K562 (cell line): ENCODE data around the gene HMG20B. TPM values are rescaled to one million over a fixed set of nuclear protein-coding genes. Genes with fewer than 3 reads are reported as not detected.

Source experiments
- EP300 ChIP-seq: IDR thresholded peaks from 2 replicates; pipeline ENCODE4 v1.6.1; 2012; ENCODE audit warnings: low read length, improper control_type of control experiment
- FOXP1 ChIP-seq: sonication (generic); formaldehyde crosslinking; IDR thresholded peaks from 2 replicates; pipeline ENCODE4 v1.8.0; 2022; ENCODE audit warnings: mild to moderate bottlenecking, missing genetic modification reagents
- GABPB1 ChIP-seq: sonication (generic); formaldehyde crosslinking; IDR thresholded peaks from 2 replicates; pipeline ENCODE4 v1.8.0; 2022; ENCODE audit warnings: mild to moderate bottlenecking, missing genetic modification reagents
- MEIS2 ChIP-seq: fragments of 450-650 bp; IDR thresholded peaks from 2 replicates; pipeline ENCODE4 v1.6.1; 2014; ENCODE audit warnings: mild to moderate bottlenecking; ENCODE audit not compliant: partially characterized antibody
- PYGO2 ChIP-seq: fragments of 450-650 bp; IDR thresholded peaks from 2 replicates; pipeline ENCODE4 v1.6.1; 2016; ENCODE audit warnings: mild to moderate bottlenecking, missing genetic modification characterization, moderate library complexity, missing compliant biosample characterization
- TAF9B ChIP-seq: fragments of 450-650 bp; IDR thresholded peaks from 2 replicates; pipeline ENCODE4 v1.6.1; 2018; ENCODE audit warnings: mild to moderate bottlenecking; ENCODE audit not compliant: partially characterized antibody
- TBL1XR1 ChIP-seq, 2 experiments: IDR thresholded peaks; 2 replicates each; pipeline ENCODE4 v1.6.1; 2012; ENCODE audit warnings: improper control_type of control experiment in 2 of 2, low read length in 2 of 2, mild to moderate bottlenecking in 1 of 2
- TEAD1 ChIP-seq, 2 experiments: fragments of 450-650 bp in 1 of 2; sonication (generic) in 1 of 2; formaldehyde crosslinking; IDR thresholded peaks; 2 replicates each; pipeline versions ENCODE4 v1.4.0 to v1.8.0; 2020 to 2022; ENCODE audit warnings: mild to moderate bottlenecking in 2 of 2, missing genetic modification reagents in 1 of 2
- ZNF75A ChIP-seq: fragments of 450-650 bp; formaldehyde crosslinking; IDR thresholded peaks from 2 replicates; pipeline ENCODE4 v1.4.0; 2020; ENCODE audit warnings: mild to moderate bottlenecking
- polyA plus RNA-seq, 8 experiments: library from polyadenylated mRNA; depleted of rRNA in 4 of 8; stranded (reverse) in 5 of 8; unstranded in 3 of 8; fragments of >200 nt; fragmentation: Nextera tagmentation in 2 of 8; fragmentation: Illumina TruSeq in 1 of 8; extraction: Ambion mirVana in 2 of 8; extraction: Trizol in 1 of 8; gene quantifications; 2 replicates each; pipeline versions ENCODE4 v1.2.1 to v1.2.3, GENCODE V29; 2011 to 2014; ENCODE audit warnings: inconsistent platforms in 1 of 8, missing spikeins in 1 of 8
- total RNA-seq, 7 experiments: library from RNA; depleted of rRNA in 6 of 7; stranded (reverse); fragments of >200 nt in 6 of 7; fragmentation: Illumina TruSeq in 2 of 7; extraction: Trizol in 2 of 7; gene quantifications; 2 replicates each; pipeline versions ENCODE4 v1.2.1 to v1.2.3, GENCODE V29; 2011 to 2021; ENCODE audit warnings: low replicate concordance in 1 of 7
- TF ChIP-seq, protein P1 (sequence below): sonication (generic); formaldehyde crosslinking; IDR thresholded peaks from 2 replicates; pipeline ENCODE4 v1.8.1; 2023; ENCODE audit warnings: mild to moderate bottlenecking, missing genetic modification reagents, moderate library complexity
- TF ChIP-seq, protein P2 (sequence below), 3 experiments: IDR thresholded peaks in 2 of 3; conservative IDR thresholded peaks in 1 of 3; 2 replicates each; pipeline ENCODE4 v1.5.1; 2011 to 2012; ENCODE audit warnings: low read length in 3 of 3, mild to moderate bottlenecking in 3 of 3, control low read depth in 2 of 3, improper control_type of control experiment in 1 of 3, inconsistent platforms in 1 of 3, low read depth in 1 of 3, mixed read lengths in 1 of 3, moderate library complexity in 1 of 3; ENCODE audit not compliant: insufficient read depth in 2 of 3
- TF ChIP-seq, protein P3 (sequence below): fragments of 450-650 bp; IDR thresholded peaks from 2 replicates; pipeline ENCODE4 v1.6.1; 2018; ENCODE audit not compliant: partially characterized antibody
- TF ChIP-seq, protein P4 (sequence below): sonication (generic); IDR thresholded peaks from 2 replicates; pipeline ENCODE4 v1.6.1; 2016
- TF ChIP-seq, protein P5 (sequence below), 2 experiments: fragments of 250-450 bp in 1 of 2; fragments of 450-650 bp in 1 of 2; sonication (Bioruptor Pico) in 1 of 2; IDR thresholded peaks; 2 replicates each; pipeline versions ENCODE4 v1.6.1 to v1.8.0; 2016 to 2021; ENCODE audit warnings: mild to moderate bottlenecking in 2 of 2, moderate library complexity in 2 of 2, missing compliant biosample characterization in 1 of 2, missing genetic modification characterization in 1 of 2
- TF ChIP-seq, protein P6 (sequence below): fragments of 250-450 bp; sonication (Bioruptor Pico); IDR thresholded peaks from 2 replicates; pipeline ENCODE4 v1.4.0; 2020; ENCODE audit warnings: mild to moderate bottlenecking, moderate library complexity

The HMG20B gene
- total and polyA plus RNA-seq, 9 of the 15 experiments (the other 6 are each of a cell fraction or from before 2014, with no cell fraction given): 0.35 to 172 (median 38.6) TPM

DNA sequence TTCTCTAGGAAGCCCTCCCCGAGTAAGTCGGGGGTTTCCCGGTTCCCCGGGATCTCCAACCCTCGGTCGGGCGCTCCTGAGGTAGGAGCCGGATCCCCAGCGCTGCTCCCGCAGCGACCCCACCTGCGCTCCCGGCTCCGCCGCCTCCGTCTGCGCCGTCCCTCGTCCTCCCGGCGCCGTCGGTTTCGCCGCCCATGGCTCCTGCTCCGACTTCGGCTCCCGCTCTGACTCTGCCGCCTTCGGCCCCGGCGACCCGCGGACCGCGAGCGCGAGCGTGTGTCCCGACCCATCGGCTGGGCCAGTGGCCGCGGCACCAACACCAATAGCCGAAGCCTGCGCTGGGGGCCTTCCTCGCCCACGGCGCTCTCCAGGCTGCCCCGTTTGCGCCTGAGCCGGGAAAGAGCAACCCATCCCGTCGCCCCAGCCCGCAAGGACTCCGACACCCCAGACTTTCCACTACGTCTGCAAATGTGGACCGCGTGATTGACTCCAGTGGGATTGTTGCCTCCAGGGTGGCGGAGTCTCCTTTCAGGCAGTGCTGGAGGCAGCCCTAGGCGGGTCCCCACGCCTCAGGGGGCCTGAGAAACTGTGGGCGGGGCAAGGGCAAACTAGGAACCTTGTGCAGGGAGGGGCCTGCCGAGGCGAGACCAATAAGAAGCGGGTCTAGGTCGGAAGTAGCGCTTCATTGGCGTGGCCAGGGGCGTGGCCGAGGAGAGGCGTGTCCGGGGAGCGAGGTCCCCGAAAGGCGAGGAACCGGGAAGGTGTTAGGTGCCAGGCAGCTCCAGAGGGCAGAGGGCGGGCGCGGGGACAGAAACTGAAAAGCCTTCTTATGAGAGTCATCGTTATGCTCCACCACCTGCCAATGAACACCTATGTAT lies 54.0 kb downstream of the HMG20B start, which contains the start of gene CACTIN (continued):
- no peak for TF ChIP-seq PYGO2 (tag)
- TF ChIP-seq, protein P1, sequence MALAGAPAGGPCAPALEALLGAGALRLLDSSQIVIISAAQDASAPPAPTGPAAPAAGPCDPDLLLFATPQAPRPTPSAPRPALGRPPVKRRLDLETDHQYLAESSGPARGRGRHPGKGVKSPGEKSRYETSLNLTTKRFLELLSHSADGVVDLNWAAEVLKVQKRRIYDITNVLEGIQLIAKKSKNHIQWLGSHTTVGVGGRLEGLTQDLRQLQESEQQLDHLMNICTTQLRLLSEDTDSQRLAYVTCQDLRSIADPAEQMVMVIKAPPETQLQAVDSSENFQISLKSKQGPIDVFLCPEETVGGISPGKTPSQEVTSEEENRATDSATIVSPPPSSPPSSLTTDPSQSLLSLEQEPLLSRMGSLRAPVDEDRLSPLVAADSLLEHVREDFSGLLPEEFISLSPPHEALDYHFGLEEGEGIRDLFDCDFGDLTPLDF (CRISPR knock-in tag): peak; percentile 95
- TF ChIP-seq, protein P2, sequence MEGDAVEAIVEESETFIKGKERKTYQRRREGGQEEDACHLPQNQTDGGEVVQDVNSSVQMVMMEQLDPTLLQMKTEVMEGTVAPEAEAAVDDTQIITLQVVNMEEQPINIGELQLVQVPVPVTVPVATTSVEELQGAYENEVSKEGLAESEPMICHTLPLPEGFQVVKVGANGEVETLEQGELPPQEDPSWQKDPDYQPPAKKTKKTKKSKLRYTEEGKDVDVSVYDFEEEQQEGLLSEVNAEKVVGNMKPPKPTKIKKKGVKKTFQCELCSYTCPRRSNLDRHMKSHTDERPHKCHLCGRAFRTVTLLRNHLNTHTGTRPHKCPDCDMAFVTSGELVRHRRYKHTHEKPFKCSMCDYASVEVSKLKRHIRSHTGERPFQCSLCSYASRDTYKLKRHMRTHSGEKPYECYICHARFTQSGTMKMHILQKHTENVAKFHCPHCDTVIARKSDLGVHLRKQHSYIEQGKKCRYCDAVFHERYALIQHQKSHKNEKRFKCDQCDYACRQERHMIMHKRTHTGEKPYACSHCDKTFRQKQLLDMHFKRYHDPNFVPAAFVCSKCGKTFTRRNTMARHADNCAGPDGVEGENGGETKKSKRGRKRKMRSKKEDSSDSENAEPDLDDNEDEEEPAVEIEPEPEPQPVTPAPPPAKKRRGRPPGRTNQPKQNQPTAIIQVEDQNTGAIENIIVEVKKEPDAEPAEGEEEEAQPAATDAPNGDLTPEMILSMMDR (IDR thresholded peaks at IDR 0.05 in 2 of 3, conservative IDR thresholded peaks at IDR 0.05 in 1 of 3; ENCODE audit: insufficient read depth in 2 of 3, low read depth in 1 of 3, low read length in 3 of 3): no peak
- peak; percentile 85 for TF ChIP-seq GABPB1 (CRISPR knock-in tag)
- TF ChIP-seq, protein P3, sequence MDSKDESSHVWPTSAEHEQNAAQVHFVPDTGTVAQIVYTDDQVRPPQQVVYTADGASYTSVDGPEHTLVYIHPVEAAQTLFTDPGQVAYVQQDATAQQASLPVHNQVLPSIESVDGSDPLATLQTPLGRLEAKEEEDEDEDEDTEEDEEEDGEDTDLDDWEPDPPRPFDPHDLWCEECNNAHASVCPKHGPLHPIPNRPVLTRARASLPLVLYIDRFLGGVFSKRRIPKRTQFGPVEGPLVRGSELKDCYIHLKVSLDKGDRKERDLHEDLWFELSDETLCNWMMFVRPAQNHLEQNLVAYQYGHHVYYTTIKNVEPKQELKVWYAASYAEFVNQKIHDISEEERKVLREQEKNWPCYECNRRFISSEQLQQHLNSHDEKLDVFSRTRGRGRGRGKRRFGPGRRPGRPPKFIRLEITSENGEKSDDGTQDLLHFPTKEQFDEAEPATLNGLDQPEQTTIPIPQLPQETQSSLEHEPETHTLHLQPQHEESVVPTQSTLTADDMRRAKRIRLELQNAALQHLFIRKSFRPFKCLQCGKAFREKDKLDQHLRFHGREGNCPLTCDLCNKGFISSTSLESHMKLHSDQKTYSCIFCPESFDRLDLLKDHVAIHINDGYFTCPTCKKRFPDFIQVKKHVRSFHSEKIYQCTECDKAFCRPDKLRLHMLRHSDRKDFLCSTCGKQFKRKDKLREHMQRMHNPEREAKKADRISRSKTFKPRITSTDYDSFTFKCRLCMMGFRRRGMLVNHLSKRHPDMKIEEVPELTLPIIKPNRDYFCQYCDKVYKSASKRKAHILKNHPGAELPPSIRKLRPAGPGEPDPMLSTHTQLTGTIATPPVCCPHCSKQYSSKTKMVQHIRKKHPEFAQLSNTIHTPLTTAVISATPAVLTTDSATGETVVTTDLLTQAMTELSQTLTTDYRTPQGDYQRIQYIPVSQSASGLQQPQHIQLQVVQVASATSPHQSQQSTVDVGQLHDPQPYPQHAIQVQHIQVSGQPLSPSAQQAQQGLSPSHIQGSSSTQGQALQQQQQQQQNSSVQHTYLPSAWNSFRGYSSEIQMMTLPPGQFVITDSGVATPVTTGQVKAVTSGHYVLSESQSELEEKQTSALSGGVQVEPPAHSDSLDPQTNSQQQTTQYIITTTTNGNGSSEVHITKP: no peak
- TF ChIP-seq FOXP1 (CRISPR knock-in tag): peak; percentile 85
- no peak for TF ChIP-seq MEIS2
- TF ChIP-seq, protein P4, sequence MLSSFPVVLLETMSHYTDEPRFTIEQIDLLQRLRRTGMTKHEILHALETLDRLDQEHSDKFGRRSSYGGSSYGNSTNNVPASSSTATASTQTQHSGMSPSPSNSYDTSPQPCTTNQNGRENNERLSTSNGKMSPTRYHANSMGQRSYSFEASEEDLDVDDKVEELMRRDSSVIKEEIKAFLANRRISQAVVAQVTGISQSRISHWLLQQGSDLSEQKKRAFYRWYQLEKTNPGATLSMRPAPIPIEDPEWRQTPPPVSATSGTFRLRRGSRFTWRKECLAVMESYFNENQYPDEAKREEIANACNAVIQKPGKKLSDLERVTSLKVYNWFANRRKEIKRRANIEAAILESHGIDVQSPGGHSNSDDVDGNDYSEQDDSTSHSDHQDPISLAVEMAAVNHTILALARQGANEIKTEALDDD: no peak
- TF ChIP-seq TBL1XR1 (IDR thresholded peaks at IDR 0.05; ENCODE audit: low read length in 2 of 2): peak; percentile 31 to 35; a peak in 1 of 4 replicates
- TF ChIP-seq, protein P5, sequence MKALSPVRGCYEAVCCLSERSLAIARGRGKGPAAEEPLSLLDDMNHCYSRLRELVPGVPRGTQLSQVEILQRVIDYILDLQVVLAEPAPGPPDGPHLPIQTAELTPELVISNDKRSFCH (CRISPR knock-in tag; IDR thresholded peaks at IDR 0.05): no peak
- TF ChIP-seq, protein P5 (tag; IDR thresholded peaks at IDR 0.05): peak; percentile 70
- 0 out of 2 replicates have a peak, but pooled peaks have one; percentile 23 for TF ChIP-seq EP300
- TF ChIP-seq, protein P6, sequence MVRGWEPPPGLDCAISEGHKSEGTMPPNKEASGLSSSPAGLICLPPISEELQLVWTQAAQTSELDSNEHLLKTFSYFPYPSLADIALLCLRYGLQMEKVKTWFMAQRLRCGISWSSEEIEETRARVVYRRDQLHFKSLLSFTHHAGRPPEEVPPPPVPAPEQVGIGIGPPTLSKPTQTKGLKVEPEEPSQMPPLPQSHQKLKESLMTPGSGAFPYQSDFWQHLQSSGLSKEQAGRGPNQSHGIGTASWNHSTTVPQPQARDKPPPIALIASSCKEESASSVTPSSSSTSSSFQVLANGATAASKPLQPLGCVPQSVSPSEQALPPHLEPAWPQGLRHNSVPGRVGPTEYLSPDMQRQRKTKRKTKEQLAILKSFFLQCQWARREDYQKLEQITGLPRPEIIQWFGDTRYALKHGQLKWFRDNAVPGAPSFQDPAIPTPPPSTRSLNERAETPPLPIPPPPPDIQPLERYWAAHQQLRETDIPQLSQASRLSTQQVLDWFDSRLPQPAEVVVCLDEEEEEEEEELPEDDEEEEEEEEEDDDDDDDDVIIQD (CRISPR knock-in tag): no peak
- TF ChIP-seq TEAD1 (CRISPR knock-in tag; IDR thresholded peaks at IDR 0.05): peak in 1 of 2 experiments; percentile 38; a peak in 2 of 4 replicates
- no peak for TF ChIP-seq ZNF75A
- no peak for TF ChIP-seq TAF9B
